Gastroesophageal sphincter (tissue), 3 donors: ENCODE measurements around the gene CLDN4.

ENCODE experiments used
- EP300 ChIP-seq: sonication (generic); formaldehyde crosslinking; IDR thresholded peaks from one replicate; pipeline ENCODE4 v1.6.1; 2017; ENCODE audit warnings: antibody characterized with exemption, mild to moderate bottlenecking
- POLR2A ChIP-seq, 2 donors: fragments of 450-650 bp; IDR thresholded peaks; one replicate each; pipeline ENCODE4 v1.6.1; 2017; ENCODE audit warnings: antibody characterized with exemption in 2 of 2, mild to moderate bottlenecking in 2 of 2, moderate library complexity in 1 of 2
- POLR2AphosphoS5 ChIP-seq: sonication (generic); formaldehyde crosslinking; IDR thresholded peaks from one replicate; pipeline ENCODE4 v1.6.1; 2017; ENCODE audit warnings: antibody characterized with exemption
- TF ChIP-seq, protein P1 (sequence below), 4 experiments: fragments of 200-600 bp in 2 of 4; fragments of 450-650 bp in 2 of 4; sonication (generic) in 1 of 4; IDR thresholded peaks; one replicate each; pipeline ENCODE4 v1.5.1; 2017 to 2019; ENCODE audit warnings: antibody characterized with exemption in 4 of 4, mild to moderate bottlenecking in 2 of 4, moderate library complexity in 2 of 4

DNA sequence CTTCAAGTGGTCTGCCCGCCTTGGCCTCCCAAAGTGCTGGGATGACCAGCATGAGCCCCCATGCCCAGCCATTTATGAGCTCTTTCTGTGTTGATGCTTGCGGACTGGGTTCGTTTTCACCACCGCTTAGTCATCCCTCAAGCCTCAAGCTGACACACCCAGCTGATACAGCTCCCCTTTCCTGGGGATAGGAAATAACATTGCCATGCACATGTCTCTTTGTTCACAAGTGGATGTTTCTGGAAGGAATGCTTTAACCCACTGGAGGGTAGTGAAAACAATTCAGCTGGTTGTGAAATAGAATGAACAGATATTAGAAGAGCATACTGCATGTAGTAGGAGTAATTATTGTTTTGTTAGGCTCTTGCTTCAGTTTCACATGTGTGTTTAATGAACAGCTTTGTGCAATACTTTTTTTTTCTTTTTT is 20.0 kb downstream of the CLDN4 start:
- TF ChIP-seq, protein P1, sequence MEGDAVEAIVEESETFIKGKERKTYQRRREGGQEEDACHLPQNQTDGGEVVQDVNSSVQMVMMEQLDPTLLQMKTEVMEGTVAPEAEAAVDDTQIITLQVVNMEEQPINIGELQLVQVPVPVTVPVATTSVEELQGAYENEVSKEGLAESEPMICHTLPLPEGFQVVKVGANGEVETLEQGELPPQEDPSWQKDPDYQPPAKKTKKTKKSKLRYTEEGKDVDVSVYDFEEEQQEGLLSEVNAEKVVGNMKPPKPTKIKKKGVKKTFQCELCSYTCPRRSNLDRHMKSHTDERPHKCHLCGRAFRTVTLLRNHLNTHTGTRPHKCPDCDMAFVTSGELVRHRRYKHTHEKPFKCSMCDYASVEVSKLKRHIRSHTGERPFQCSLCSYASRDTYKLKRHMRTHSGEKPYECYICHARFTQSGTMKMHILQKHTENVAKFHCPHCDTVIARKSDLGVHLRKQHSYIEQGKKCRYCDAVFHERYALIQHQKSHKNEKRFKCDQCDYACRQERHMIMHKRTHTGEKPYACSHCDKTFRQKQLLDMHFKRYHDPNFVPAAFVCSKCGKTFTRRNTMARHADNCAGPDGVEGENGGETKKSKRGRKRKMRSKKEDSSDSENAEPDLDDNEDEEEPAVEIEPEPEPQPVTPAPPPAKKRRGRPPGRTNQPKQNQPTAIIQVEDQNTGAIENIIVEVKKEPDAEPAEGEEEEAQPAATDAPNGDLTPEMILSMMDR (IDR thresholded peaks at IDR 0.05) = no peak
- no peak for TF ChIP-seq POLR2A (IDR thresholded peaks at IDR 0.05)
- no peak for TF ChIP-seq POLR2AphosphoS5
- no peak for TF ChIP-seq EP300
